EL (cell line): Measurements from ENCODE around the gene WDR1.
A peak's percentile ranks its signal among the peaks of the same experiment; 100 is the strongest.

Experiments used
- DNase-seq: peaks from one replicate; pipeline ENCODE4 v3.0.0-alpha.2; 2016

The WDR1 gene

GRCh38 chr4:10097906-10098779, 18.5 kb downstream of the WDR1 start:
- peak; percentile 48 for DNase-seq

- no peak for DNase-seq
Measured at GRCh38 chr4:10096978-10097335, 19.6 kb downstream of the WDR1 start.

- DNase-seq: peak; percentile 93
Measured at GRCh38 chr4:10096201-10096977, 20.2 kb downstream of the WDR1 start.

GRCh38 chr4:10095296-10095991, 21.2 kb downstream of the WDR1 start:
- DNase-seq: peak; percentile 53

- DNase-seq: no peak
Measured at GRCh38 chr4:10094841-10095240, 21.8 kb downstream of the WDR1 start.

GRCh38 chr4:10093801-10094552, 22.6 kb downstream of the WDR1 start:
- peak; percentile 96 for DNase-seq

GRCh38 chr4:10093271-10093621, 23.4 kb downstream of the WDR1 start:
- no peak for DNase-seq

GRCh38 chr4:10092481-10093270, 23.9 kb downstream of the WDR1 start:
- DNase-seq: no peak

- DNase-seq: no peak
Measured at GRCh38 chr4:10091531-10092181, 24.9 kb downstream of the WDR1 start.

GRCh38 chr4:10090467-10091250, 25.9 kb downstream of the WDR1 start:
- no peak for DNase-seq

- no peak for DNase-seq
Measured at GRCh38 chr4:10089346-10089745, 27.3 kb downstream of the WDR1 start.

GRCh38 chr4:10088135-10089010, 28.2 kb downstream of the WDR1 start:
- no peak for DNase-seq

- DNase-seq: no peak
Measured at GRCh38 chr4:10087152-10087791, 29.3 kb downstream of the WDR1 start.

- DNase-seq: no peak
Measured at GRCh38 chr4:10086506-10087120, 30.0 kb downstream of the WDR1 start.

GRCh38 chr4:10085828-10086505, 30.6 kb downstream of the WDR1 start:
- no peak for DNase-seq

- DNase-seq: no peak
Measured at GRCh38 chr4:10085386-10085785, 31.2 kb downstream of the WDR1 start.

GRCh38 chr4:10084651-10085358, 31.8 kb downstream of the WDR1 start:
- no peak for DNase-seq
